A549 (cell line): ENCODE measurements around the gene LYST. TPM values are rescaled to one million over a fixed set of nuclear protein-coding genes. Genes with fewer than 3 reads are reported as not detected.

Experiments used
- ATAC-seq, 2 experiments: fragments of 200-7000 bp in 1 of 2; fragments of >200 bp in 1 of 2; cut with Nextera tagmentation in 1 of 2; cut with Tn5 transposase in 1 of 2; 3 replicates each; pipeline versions ENCODE4 v1.8.0 to v1.9.1; 2018 to 2020; ENCODE audit warnings: mild to moderate bottlenecking in 1 of 2, moderate library complexity in 1 of 2
- CTCF ChIA-PET: fragments of 300-600 bp; sonication (Branson Sonifier 250); formaldehyde crosslinking; extraction: SDS; loops from one replicate; lab custom pipeline; 2021; ENCODE audit warnings: antibody characterized with exemption, inconsistent platforms; lab: Yijun Ruan, JAX
- POLR2A ChIA-PET: fragments of 350-600 bp; formaldehyde crosslinking; extraction: SDS; loops from one replicate; lab custom pipeline; 2021; ENCODE audit warnings: antibody characterized with exemption, inconsistent platforms; lab: Yijun Ruan, JAX
- DNase-seq, 2 experiments: peaks; one replicate each; pipeline versions ENCODE4 v3.0.0 to v3.0.0-alpha.2; 2011 to 2016; ENCODE audit warnings: low read depth in 1 of 2, low spot score in 1 of 2
- FAIRE-seq: peaks from 2 replicates; lab custom pipeline; 2011; peaks lifted over from hg19 to GRCh38; lab: Jason Lieb, UNC
- H3K27ac ChIP-seq, 2 experiments: fragments of >200 bp; sonication (Bioruptor Twin); formaldehyde crosslinking; 3 replicates each; pipeline ENCODE4 v1.5.1; 2016 to 2017
- H3K4me1 ChIP-seq: fragments of >200 bp; sonication (Bioruptor Twin); formaldehyde crosslinking; 3 replicates; pipeline ENCODE4 v1.6.1; 2016
- H3K4me2 ChIP-seq: fragments of >200 bp; sonication (Bioruptor Twin); formaldehyde crosslinking; 3 replicates; pipeline ENCODE4 v1.6.1; 2016
- H3K4me3 ChIP-seq: fragments of >200 bp; sonication (Bioruptor Twin); formaldehyde crosslinking; 3 replicates; pipeline ENCODE4 v1.5.1; 2016
- H3K9me3 ChIP-seq: fragments of >200 bp; sonication (Bioruptor Twin); formaldehyde crosslinking; 3 replicates; pipeline ENCODE4 v1.6.1; 2016
- CBX2 ChIP-seq: fragments of 200-600 bp; sonication (generic); IDR thresholded peaks from 2 replicates; pipeline ENCODE4 v1.6.1; 2016; ENCODE audit warnings: low read depth, mild to moderate bottlenecking, borderline replicate concordance
- CBX8 ChIP-seq: fragments of 200-600 bp; sonication (generic); IDR thresholded peaks from 2 replicates; pipeline ENCODE4 v1.6.1; 2016
- CHD4 ChIP-seq: fragments of 200-600 bp; sonication (generic); IDR thresholded peaks from 2 replicates; pipeline ENCODE4 v1.6.1; 2016; ENCODE audit warnings: antibody characterized with exemption, mild to moderate bottlenecking, borderline replicate concordance
- ESRRA ChIP-seq: fragments of 150-350 bp; IDR thresholded peaks from 2 replicates; pipeline ENCODE4 v1.6.1; 2014; ENCODE audit warnings: mild to moderate bottlenecking, low read length, borderline replicate concordance
- FOSL2 ChIP-seq, 2 experiments: fragments of 450-650 bp in 1 of 2; fragments of >200 bp in 1 of 2; sonication (Bioruptor Twin) in 1 of 2; formaldehyde crosslinking; IDR thresholded peaks; 2 replicates each; pipeline versions ENCODE4 v1.5.0 to v1.6.1; 2016 to 2020; ENCODE audit warnings: mild to moderate bottlenecking in 1 of 2, moderate library complexity in 1 of 2
- FOXS1 ChIP-seq: fragments of 250-450 bp; sonication (Bioruptor Pico); IDR thresholded peaks from 2 replicates; pipeline ENCODE4 v1.5.0; 2020; ENCODE audit warnings: mild to moderate bottlenecking, moderate library complexity
- HDAC2 ChIP-seq: fragments of 200-600 bp; sonication (generic); IDR thresholded peaks from 2 replicates; pipeline ENCODE4 v1.6.1; 2016
- HMGXB4 ChIP-seq: fragments of 250-450 bp; sonication (Bioruptor Pico); IDR thresholded peaks from 2 replicates; pipeline ENCODE4 v1.5.0; 2021; ENCODE audit warnings: mild to moderate bottlenecking, moderate library complexity, borderline replicate concordance
- HOXA7 ChIP-seq: fragments of 250-450 bp; sonication (Bioruptor Pico); IDR thresholded peaks from 2 replicates; pipeline ENCODE4 v1.5.0; 2020; ENCODE audit warnings: mild to moderate bottlenecking, moderate library complexity
- HOXB13 ChIP-seq: fragments of 250-450 bp; sonication (Bioruptor Pico); IDR thresholded peaks from 2 replicates; pipeline ENCODE4 v1.5.0; 2020; ENCODE audit warnings: low read depth, mild to moderate bottlenecking, moderate library complexity
- JUN ChIP-seq, 2 experiments: fragments of >200 bp; sonication (Bioruptor Twin); formaldehyde crosslinking; IDR thresholded peaks; 2 replicates in 1 of 2; 3 replicates in 1 of 2; pipeline ENCODE4 v1.6.1; 2016 to 2017
- MYC ChIP-seq: IDR thresholded peaks from 2 replicates; pipeline ENCODE4 v1.6.1; 2012; ENCODE audit warnings: mild to moderate bottlenecking, inconsistent platforms, low read length, improper control_type of control experiment, borderline replicate concordance
- NFE2L2 ChIP-seq: fragments of 150-350 bp; conservative IDR thresholded peaks from 2 replicates; pipeline ENCODE4 v1.6.1; 2014; ENCODE audit warnings: low read length
- PBX3 ChIP-seq: IDR thresholded peaks from 2 replicates; pipeline ENCODE4 v1.6.1; 2012
- PHF8 ChIP-seq: fragments of 200-600 bp; sonication (generic); IDR thresholded peaks from 2 replicates; pipeline ENCODE4 v1.6.1; 2016; ENCODE audit warnings: low read depth, mild to moderate bottlenecking, antibody characterized with exemption, moderate library complexity, borderline replicate concordance
- RARB ChIP-seq: fragments of 250-450 bp; sonication (Bioruptor Pico); IDR thresholded peaks from 2 replicates; pipeline ENCODE4 v1.8.0; 2021; ENCODE audit warnings: mild to moderate bottlenecking, moderate library complexity
- RCOR1 ChIP-seq: fragments of 150-350 bp; IDR thresholded peaks from 2 replicates; pipeline ENCODE4 v1.6.1; 2014; ENCODE audit warnings: antibody characterized with exemption, low read length, low read depth
- REST ChIP-seq: fragments of 200-600 bp; sonication (generic); IDR thresholded peaks from 2 replicates; pipeline ENCODE4 v1.6.1; 2016; ENCODE audit warnings: antibody characterized with exemption, mild to moderate bottlenecking, moderate library complexity
- SMC3 ChIP-seq: fragments of >200 bp; sonication (Bioruptor Twin); formaldehyde crosslinking; IDR thresholded peaks from 3 replicates; pipeline ENCODE4 v1.6.1; 2018; ENCODE audit warnings: inconsistent platforms
- SREBF2 ChIP-seq: fragments of 450-650 bp; IDR thresholded peaks from 2 replicates; pipeline ENCODE4 v1.6.1; 2014; ENCODE audit warnings: mild to moderate bottlenecking, moderate library complexity
- TFCP2L1 ChIP-seq: fragments of 250-450 bp; sonication (Bioruptor Pico); IDR thresholded peaks from 2 replicates; pipeline ENCODE4 v1.5.0; 2021; ENCODE audit warnings: mild to moderate bottlenecking
- ZFP36 ChIP-seq: fragments of 450-650 bp; IDR thresholded peaks from 2 replicates; pipeline ENCODE4 v1.6.1; 2014; ENCODE audit warnings: borderline replicate concordance; ENCODE audit not compliant: partially characterized antibody
- WGBS: methylation state at CpG from one replicate; pipeline ENCODE4 v1.1.6; 2017; ENCODE audit errors: missing lambda C conversion rate; 5-methylcytosine and 5-hydroxymethylcytosine counted together
- polyA plus RNA-seq, 4 experiments: library from polyadenylated mRNA; depleted of rRNA in 3 of 4; stranded (reverse); fragments of >200 nt; fragmentation: RNase III in 1 of 4; extraction: RNeasy Plus Mini Kit Qiagen cat#74134 plus additional on column Dnase treatment in 1 of 4; gene quantifications; 2 replicates in 3 of 4; 3 replicates in 1 of 4; pipeline ENCODE4 v1.2.3, GENCODE V29; 2011 to 2017
- TF ChIP-seq, protein P1 (sequence below): fragments of >200 bp; sonication (Bioruptor Twin); formaldehyde crosslinking; IDR thresholded peaks from 2 replicates; pipeline ENCODE4 v1.6.1; 2016
- TF ChIP-seq, protein P2 (sequence below): fragments of >200 bp; sonication (Bioruptor Twin); formaldehyde crosslinking; IDR thresholded peaks from 3 replicates; pipeline ENCODE4 v1.5.1; 2016

The LYST gene
- polyA plus RNA-seq, 2 of the 4 experiments (the other 2 are of a cell fraction), result 2.5 to 9.4 TPM

GRCh38 chr1:235659186-235659771 is 207.4 kb downstream of the LYST start:
- FAIRE-seq (no peak), ATAC-seq (no peak), DNase-seq (no peak)
- H3K4me3 ChIP-seq, result no peak overlapping the region
- H3K4me2 ChIP-seq, result no peak overlapping the region
- H3K9me3 ChIP-seq, result no peaks in the 10 kb centered on the region
- no peak overlapping the region for H3K27ac ChIP-seq
- WGBS, result 94% methylated on average over 14 of the region's 14 CpGs
- H3K4me1 ChIP-seq, result no peaks in the 10 kb centered on the region
- TF ChIP-seq HDAC2, result no peak
- TF ChIP-seq, protein P1, sequence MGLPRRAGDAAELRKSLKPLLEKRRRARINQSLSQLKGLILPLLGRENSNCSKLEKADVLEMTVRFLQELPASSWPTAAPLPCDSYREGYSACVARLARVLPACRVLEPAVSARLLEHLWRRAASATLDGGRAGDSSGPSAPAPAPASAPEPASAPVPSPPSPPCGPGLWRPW, result no peak
- TF ChIP-seq REST, result no peak
- TF ChIP-seq TFCP2L1, result no peak
- TF ChIP-seq, protein P2, sequence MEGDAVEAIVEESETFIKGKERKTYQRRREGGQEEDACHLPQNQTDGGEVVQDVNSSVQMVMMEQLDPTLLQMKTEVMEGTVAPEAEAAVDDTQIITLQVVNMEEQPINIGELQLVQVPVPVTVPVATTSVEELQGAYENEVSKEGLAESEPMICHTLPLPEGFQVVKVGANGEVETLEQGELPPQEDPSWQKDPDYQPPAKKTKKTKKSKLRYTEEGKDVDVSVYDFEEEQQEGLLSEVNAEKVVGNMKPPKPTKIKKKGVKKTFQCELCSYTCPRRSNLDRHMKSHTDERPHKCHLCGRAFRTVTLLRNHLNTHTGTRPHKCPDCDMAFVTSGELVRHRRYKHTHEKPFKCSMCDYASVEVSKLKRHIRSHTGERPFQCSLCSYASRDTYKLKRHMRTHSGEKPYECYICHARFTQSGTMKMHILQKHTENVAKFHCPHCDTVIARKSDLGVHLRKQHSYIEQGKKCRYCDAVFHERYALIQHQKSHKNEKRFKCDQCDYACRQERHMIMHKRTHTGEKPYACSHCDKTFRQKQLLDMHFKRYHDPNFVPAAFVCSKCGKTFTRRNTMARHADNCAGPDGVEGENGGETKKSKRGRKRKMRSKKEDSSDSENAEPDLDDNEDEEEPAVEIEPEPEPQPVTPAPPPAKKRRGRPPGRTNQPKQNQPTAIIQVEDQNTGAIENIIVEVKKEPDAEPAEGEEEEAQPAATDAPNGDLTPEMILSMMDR, result no peak
- TF ChIP-seq PBX3, result no peak
- no peak for TF ChIP-seq MYC
- TF ChIP-seq CBX8, result no peak
- no peak for TF ChIP-seq JUN (IDR thresholded peaks at IDR 0.05)
- TF ChIP-seq PHF8, result no peak
- no peak for TF ChIP-seq SMC3
- TF ChIP-seq ZFP36, result no peak
- no peak for TF ChIP-seq CHD4
- ChIA-PET CTCF (interaction anchor here (0.6 to 1.4 kb wide), 4 partner anchors 17 to 136 kb away, joined by 3 read pairs; no protein-coding TSS in a partner anchor), POLR2A (no interaction called here)

GRCh38 chr1:235657747-235658526 is 208.8 kb downstream of the LYST start:
- Histone ChIP-seq H3K4me3 (no peak overlapping the region), H3K4me1 (no peaks in the 10 kb centered on the region), H3K4me2 (no peak overlapping the region), H3K9me3 (no peaks in the 10 kb centered on the region), H3K27ac (no peak overlapping the region)
- POLR2A ChIA-PET, result no interaction called here
- FAIRE-seq, result no peak
- no peak for ATAC-seq
- CTCF ChIA-PET, result interaction anchor here (0.8 to 1.1 kb wide), 3 partner anchors 33 to 125 kb away, joined by 3 read pairs; no protein-coding TSS in a partner anchor
- DNase-seq, result no peak
- 63% methylated on average over 5 of the region's 5 CpGs for WGBS
- TF ChIP-seq, protein P2, result no peak
- TF ChIP-seq RARB (no peak), HOXA7 (CRISPR knock-in tag) (no peak), FOSL2 (IDR thresholded peaks at IDR 0.05) (no peak), FOSL2 (CRISPR knock-in tag; IDR thresholded peaks at IDR 0.05) (no peak), MYC (no peak), SREBF2 (no peak), ESRRA (no peak), NFE2L2 (no peak), HMGXB4 (CRISPR knock-in tag) (no peak), CBX2 (no peak), HOXB13 (CRISPR knock-in tag) (no peak), FOXS1 (CRISPR knock-in tag) (no peak), RCOR1 (no peak)
